ENCODE results near the gene CAMK2N2.
A peak's percentile ranks its signal among the peaks of the same experiment; 100 is the strongest.

The CAMK2N2 gene

GRCh38 chr3:184237807-184238206 is 23.5 kb downstream of the CAMK2N2 start:
- no peak for TF ChIP-seq CTCF (IDR thresholded peaks at IDR 0.05; ENCODE audit: low read depth, low read length)
- no peak for DNase-seq (ENCODE audit: extremely low read depth, low read depth)

- no peak for TF ChIP-seq CTCF (IDR thresholded peaks at IDR 0.05; ENCODE audit: low read depth, low read length)
- DNase-seq (ENCODE audit: extremely low read depth, low read depth): no peak
These were observed 24.1 kb downstream of the CAMK2N2 start for GRCh38 chr3:184237211-184237610.

- TF ChIP-seq CTCF (IDR thresholded peaks at IDR 0.05; ENCODE audit: low read depth, low read length): no peak
- no peak for DNase-seq (ENCODE audit: extremely low read depth, low read depth)
These were observed 24.7 kb downstream of the CAMK2N2 start for GRCh38 chr3:184236636-184237035.

GRCh38 chr3:184236033-184236410 is 25.3 kb downstream of the CAMK2N2 start:
- no peak for TF ChIP-seq CTCF (IDR thresholded peaks at IDR 0.05; ENCODE audit: low read depth, low read length)
- DNase-seq (ENCODE audit: extremely low read depth, low read depth): no peak

GRCh38 chr3:184235381-184236032 is 25.8 kb downstream of the CAMK2N2 start:
- no peak for TF ChIP-seq CTCF (IDR thresholded peaks at IDR 0.05; ENCODE audit: low read depth, low read length)
- no peak for DNase-seq (ENCODE audit: extremely low read depth, low read depth)

GRCh38 chr3:184234671-184235380 is 26.5 kb downstream of the CAMK2N2 start:
- DNase-seq (ENCODE audit: extremely low read depth, low read depth): no peak
- no peak for TF ChIP-seq CTCF (IDR thresholded peaks at IDR 0.05; ENCODE audit: low read depth, low read length)

GRCh38 chr3:184234224-184234623 is 27.1 kb downstream of the CAMK2N2 start:
- DNase-seq (ENCODE audit: extremely low read depth, low read depth): peak; percentile 27
- TF ChIP-seq CTCF (IDR thresholded peaks at IDR 0.05; ENCODE audit: low read depth, low read length): no peak; the same call in 1 of the 2 replicates
